HEK293 (cell line): ENCODE results near the gene SSR1.

ENCODE experiments used
- GFI1B ChIP-seq: fragments of 450-650 bp; formaldehyde crosslinking; IDR thresholded peaks from 2 replicates; pipeline ENCODE4 v1.5.1; 2016; ENCODE audit warnings: missing biosample characterization, missing genetic modification characterization
- GLIS2 ChIP-seq: fragments of 450-650 bp; formaldehyde crosslinking; IDR thresholded peaks from 2 replicates; pipeline ENCODE4 v1.5.1; 2016; ENCODE audit warnings: missing biosample characterization, missing genetic modification characterization
- OSR2 ChIP-seq: fragments of 450-650 bp; formaldehyde crosslinking; IDR thresholded peaks from 2 replicates; pipeline ENCODE4 v1.5.1; 2016; ENCODE audit warnings: missing biosample characterization, missing genetic modification characterization
- SCRT1 ChIP-seq: fragments of 450-650 bp; formaldehyde crosslinking; IDR thresholded peaks from 2 replicates; pipeline ENCODE4 v1.5.1; 2016; ENCODE audit warnings: missing biosample characterization, missing genetic modification characterization, borderline replicate concordance
- SCRT2 ChIP-seq: fragments of 450-650 bp; formaldehyde crosslinking; IDR thresholded peaks from 2 replicates; pipeline ENCODE4 v1.5.1; 2016; ENCODE audit warnings: missing biosample characterization, missing genetic modification characterization
- SP2 ChIP-seq: fragments of 450-650 bp; formaldehyde crosslinking; IDR thresholded peaks from 2 replicates; pipeline ENCODE4 v1.5.1; 2016; ENCODE audit warnings: missing biosample characterization, missing genetic modification characterization
- ZBTB48 ChIP-seq: fragments of 450-650 bp; formaldehyde crosslinking; IDR thresholded peaks from 2 replicates; pipeline ENCODE4 v1.5.1; 2016; ENCODE audit warnings: missing biosample characterization, missing genetic modification characterization
- ZBTB7A ChIP-seq: fragments of 450-650 bp; formaldehyde crosslinking; IDR thresholded peaks from 2 replicates; pipeline ENCODE4 v1.5.1; 2016; ENCODE audit warnings: low read depth, missing biosample characterization, missing genetic modification characterization
- ZBTB8A ChIP-seq: fragments of 450-650 bp; formaldehyde crosslinking; IDR thresholded peaks from 2 replicates; pipeline ENCODE4 v1.5.1; 2016; ENCODE audit warnings: missing biosample characterization, missing genetic modification characterization
- ZNF112 ChIP-seq: fragments of 450-650 bp; formaldehyde crosslinking; IDR thresholded peaks from 2 replicates; pipeline ENCODE4 v1.5.0; 2017; ENCODE audit warnings: missing biosample characterization, missing genetic modification characterization
- ZNF175 ChIP-seq: fragments of 450-650 bp; formaldehyde crosslinking; IDR thresholded peaks from 2 replicates; pipeline ENCODE4 v1.5.1; 2016; ENCODE audit warnings: missing biosample characterization, missing genetic modification characterization
- ZNF184 ChIP-seq: fragments of 450-650 bp; IDR thresholded peaks from 2 replicates; pipeline ENCODE4 v1.5.1; 2018; ENCODE audit warnings: missing biosample characterization, mild to moderate bottlenecking, missing genetic modification characterization
- ZNF248 ChIP-seq: fragments of 450-650 bp; formaldehyde crosslinking; IDR thresholded peaks from 2 replicates; pipeline ENCODE4 v1.5.1; 2017; ENCODE audit warnings: missing biosample characterization, missing genetic modification characterization
- ZNF394 ChIP-seq: fragments of 450-650 bp; formaldehyde crosslinking; IDR thresholded peaks from 2 replicates; pipeline ENCODE4 v1.5.1; 2016; ENCODE audit warnings: missing biosample characterization, missing genetic modification characterization, mild to moderate bottlenecking, moderate library complexity, borderline replicate concordance
- ZNF473 ChIP-seq: fragments of 450-650 bp; formaldehyde crosslinking; IDR thresholded peaks from 2 replicates; pipeline ENCODE4 v1.5.1; 2017; ENCODE audit warnings: missing biosample characterization, missing genetic modification characterization
- ZNF561 ChIP-seq: fragments of 450-650 bp; IDR thresholded peaks from 2 replicates; pipeline ENCODE4 v1.5.1; 2018; ENCODE audit warnings: missing biosample characterization, missing genetic modification characterization, borderline replicate concordance
- ZNF600 ChIP-seq: fragments of 450-650 bp; formaldehyde crosslinking; IDR thresholded peaks from 2 replicates; pipeline ENCODE4 v1.5.1; 2016; ENCODE audit warnings: missing biosample characterization, missing genetic modification characterization
- ZNF626 ChIP-seq: fragments of 450-650 bp; sonication (Bioruptor Pico); formaldehyde crosslinking; IDR thresholded peaks from 2 replicates; pipeline ENCODE4 v1.5.1; 2018; ENCODE audit warnings: missing biosample characterization, missing genetic modification characterization, inconsistent platforms
- ZNF629 ChIP-seq: fragments of 450-650 bp; formaldehyde crosslinking; IDR thresholded peaks from 2 replicates; pipeline ENCODE4 v1.5.1; 2017; ENCODE audit warnings: missing biosample characterization, missing genetic modification characterization
- ZNF776 ChIP-seq: fragments of 450-650 bp; formaldehyde crosslinking; IDR thresholded peaks from 2 replicates; pipeline ENCODE4 v1.5.0; 2017; ENCODE audit warnings: missing biosample characterization, missing genetic modification characterization, borderline replicate concordance
- ZNF830 ChIP-seq: fragments of 450-650 bp; IDR thresholded peaks from 2 replicates; pipeline ENCODE4 v1.5.0; 2018; ENCODE audit warnings: missing biosample characterization, missing genetic modification characterization, low read depth, mild to moderate bottlenecking, moderate library complexity
- TF ChIP-seq, protein P1 (sequence below): fragments of 450-650 bp; formaldehyde crosslinking; IDR thresholded peaks from 2 replicates; pipeline ENCODE4 v1.5.1; 2016; ENCODE audit warnings: missing biosample characterization, missing genetic modification characterization
- TF ChIP-seq, protein P2 (sequence below): fragments of 450-650 bp; formaldehyde crosslinking; IDR thresholded peaks from 2 replicates; pipeline ENCODE4 v1.5.1; 2016; ENCODE audit warnings: missing biosample characterization, missing genetic modification characterization
- TF ChIP-seq, protein P3 (sequence below): fragments of 450-650 bp; formaldehyde crosslinking; optimal IDR thresholded peaks from 2 replicates; pipeline ENCODE3; 2016; ENCODE audit warnings: missing biosample characterization, mild to moderate bottlenecking, missing genetic modification characterization
- TF ChIP-seq, protein P4 (sequence below): fragments of 450-650 bp; formaldehyde crosslinking; IDR thresholded peaks from 2 replicates; pipeline ENCODE4; 2016; ENCODE audit warnings: missing biosample characterization, missing genetic modification characterization
- TF ChIP-seq, protein P5 (sequence below): fragments of 450-650 bp; formaldehyde crosslinking; IDR thresholded peaks from 2 replicates; pipeline ENCODE4 v1.5.1; 2017; ENCODE audit warnings: missing biosample characterization, missing genetic modification characterization
- TF ChIP-seq, protein P6 (sequence below): fragments of 450-650 bp; formaldehyde crosslinking; conservative IDR thresholded peaks from 2 replicates; pipeline ENCODE4 v1.5.1; 2016; ENCODE audit warnings: low read depth, missing biosample characterization, missing genetic modification characterization

Gene SSR1

DNA sequence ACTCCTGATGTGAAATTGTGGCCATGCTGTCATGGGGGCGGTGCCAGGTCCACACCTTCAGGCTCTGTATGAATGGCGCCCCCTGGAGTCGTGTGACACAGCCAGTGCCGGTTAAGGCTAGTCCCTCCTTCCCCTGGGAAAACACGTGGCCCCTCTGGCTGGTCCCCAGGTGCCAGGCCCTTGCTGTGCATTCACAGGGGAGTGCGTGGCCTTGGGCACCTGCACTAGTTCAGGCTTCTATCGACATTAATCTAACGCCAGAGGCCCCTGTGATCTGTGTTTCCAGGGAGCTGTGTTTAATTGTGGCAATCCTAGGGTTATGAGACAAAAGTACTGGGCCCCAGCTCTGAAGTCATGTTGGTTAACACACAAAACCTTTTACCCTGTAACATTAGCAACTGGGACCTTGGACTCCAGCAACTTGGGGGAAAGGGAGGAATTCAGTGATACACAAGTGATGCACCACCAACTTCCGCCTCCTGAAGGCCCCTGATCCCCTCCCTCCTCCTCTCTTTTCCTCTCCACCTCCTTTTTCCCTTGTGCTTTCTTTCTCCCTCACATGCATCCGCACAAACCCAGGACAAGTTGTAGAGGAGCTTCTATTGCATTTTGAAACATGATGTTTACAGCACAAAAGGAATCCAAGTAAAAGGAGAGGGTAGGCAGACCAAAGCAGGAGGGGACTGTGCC, 74.0 kb downstream of the SSR1 start (continued):
- TF ChIP-seq, protein P1, sequence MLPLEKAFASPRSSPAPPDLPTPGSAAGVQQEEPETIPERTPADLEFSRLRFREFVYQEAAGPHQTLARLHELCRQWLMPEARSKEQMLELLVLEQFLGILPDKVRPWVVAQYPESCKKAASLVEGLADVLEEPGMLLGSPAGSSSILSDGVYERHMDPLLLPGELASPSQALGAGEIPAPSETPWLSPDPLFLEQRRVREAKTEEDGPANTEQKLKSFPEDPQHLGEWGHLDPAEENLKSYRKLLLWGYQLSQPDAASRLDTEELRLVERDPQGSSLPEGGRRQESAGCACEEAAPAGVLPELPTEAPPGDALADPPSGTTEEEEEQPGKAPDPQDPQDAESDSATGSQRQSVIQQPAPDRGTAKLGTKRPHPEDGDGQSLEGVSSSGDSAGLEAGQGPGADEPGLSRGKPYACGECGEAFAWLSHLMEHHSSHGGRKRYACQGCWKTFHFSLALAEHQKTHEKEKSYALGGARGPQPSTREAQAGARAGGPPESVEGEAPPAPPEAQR (tag by site-specific recombination): no peak
- TF ChIP-seq ZNF626 (tag by site-specific recombination) (no peak), SCRT2 (tag by site-specific recombination) (no peak), ZNF394 (tag by site-specific recombination) (no peak), ZNF629 (tag by site-specific recombination) (no peak), SP2 (tag by site-specific recombination) (no peak), SCRT1 (tag by site-specific recombination) (no peak), ZNF184 (tag by site-specific recombination) (no peak), ZBTB48 (tag by site-specific recombination) (peak; percentile 64; the same call in 1 of the 2 replicates), ZNF830 (tag by site-specific recombination) (no peak), ZNF175 (tag by site-specific recombination) (no peak), ZNF561 (tag by site-specific recombination) (0 out of 2 replicates have a peak, but pooled peaks have one; percentile 34), ZNF776 (tag by site-specific recombination) (no peak), ZNF248 (no peak), ZNF600 (tag by site-specific recombination) (0 out of 2 replicates have a peak, but pooled peaks have one; percentile 47), ZBTB7A (tag by site-specific recombination) (no peak), GFI1B (tag by site-specific recombination) (no peak), ZNF473 (tag by site-specific recombination) (no peak), GLIS2 (tag by site-specific recombination) (no peak), ZNF112 (tag by site-specific recombination) (no peak), ZBTB8A (tag by site-specific recombination) (no peak), OSR2 (tag by site-specific recombination) (no peak)
- TF ChIP-seq, protein P2, sequence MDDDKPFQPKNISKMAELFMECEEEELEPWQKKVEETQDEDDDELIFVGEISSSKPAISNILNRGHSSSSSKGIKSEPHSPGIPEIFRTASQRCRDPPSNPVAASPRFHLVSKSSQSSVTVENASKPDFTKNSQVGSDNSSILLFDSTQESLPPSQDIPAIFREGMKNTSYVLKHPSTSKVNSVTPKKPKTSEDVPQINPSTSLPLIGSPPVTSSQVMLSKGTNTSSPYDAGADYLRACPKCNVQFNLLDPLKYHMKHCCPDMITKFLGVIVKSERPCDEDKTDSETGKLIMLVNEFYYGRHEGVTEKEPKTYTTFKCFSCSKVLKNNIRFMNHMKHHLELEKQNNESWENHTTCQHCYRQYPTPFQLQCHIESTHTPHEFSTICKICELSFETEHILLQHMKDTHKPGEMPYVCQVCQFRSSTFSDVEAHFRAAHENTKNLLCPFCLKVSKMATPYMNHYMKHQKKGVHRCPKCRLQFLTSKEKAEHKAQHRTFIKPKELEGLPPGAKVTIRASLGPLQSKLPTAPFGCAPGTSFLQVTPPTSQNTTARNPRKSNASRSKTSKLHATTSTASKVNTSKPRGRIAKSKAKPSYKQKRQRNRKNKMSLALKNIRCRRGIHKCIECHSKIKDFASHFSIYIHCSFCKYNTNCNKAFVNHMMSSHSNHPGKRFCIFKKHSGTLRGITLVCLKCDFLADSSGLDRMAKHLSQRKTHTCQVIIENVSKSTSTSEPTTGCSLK (tag by site-specific recombination): no peak
- TF ChIP-seq, protein P3, sequence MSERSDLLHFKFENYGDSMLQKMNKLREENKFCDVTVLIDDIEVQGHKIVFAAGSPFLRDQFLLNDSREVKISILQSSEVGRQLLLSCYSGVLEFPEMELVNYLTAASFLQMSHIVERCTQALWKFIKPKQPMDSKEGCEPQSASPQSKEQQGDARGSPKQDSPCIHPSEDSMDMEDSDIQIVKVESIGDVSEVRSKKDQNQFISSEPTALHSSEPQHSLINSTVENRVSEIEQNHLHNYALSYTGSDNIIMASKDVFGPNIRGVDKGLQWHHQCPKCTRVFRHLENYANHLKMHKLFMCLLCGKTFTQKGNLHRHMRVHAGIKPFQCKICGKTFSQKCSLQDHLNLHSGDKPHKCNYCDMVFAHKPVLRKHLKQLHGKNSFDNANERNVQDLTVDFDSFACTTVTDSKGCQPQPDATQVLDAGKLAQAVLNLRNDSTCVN (tag by site-specific recombination): no peak
- TF ChIP-seq, protein P4, sequence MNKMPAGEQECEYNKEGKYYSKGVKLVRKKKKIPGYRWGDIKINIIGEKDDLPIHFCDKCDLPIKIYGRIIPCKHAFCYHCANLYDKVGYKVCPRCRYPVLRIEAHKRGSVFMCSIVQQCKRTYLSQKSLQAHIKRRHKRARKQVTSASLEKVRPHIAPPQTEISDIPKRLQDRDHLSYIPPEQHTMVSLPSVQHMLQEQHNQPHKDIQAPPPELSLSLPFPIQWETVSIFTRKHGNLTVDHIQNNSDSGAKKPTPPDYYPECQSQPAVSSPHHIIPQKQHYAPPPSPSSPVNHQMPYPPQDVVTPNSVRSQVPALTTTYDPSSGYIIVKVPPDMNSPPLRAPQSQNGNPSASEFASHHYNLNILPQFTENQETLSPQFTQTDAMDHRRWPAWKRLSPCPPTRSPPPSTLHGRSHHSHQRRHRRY (tag by site-specific recombination): no peak
- TF ChIP-seq, protein P5, sequence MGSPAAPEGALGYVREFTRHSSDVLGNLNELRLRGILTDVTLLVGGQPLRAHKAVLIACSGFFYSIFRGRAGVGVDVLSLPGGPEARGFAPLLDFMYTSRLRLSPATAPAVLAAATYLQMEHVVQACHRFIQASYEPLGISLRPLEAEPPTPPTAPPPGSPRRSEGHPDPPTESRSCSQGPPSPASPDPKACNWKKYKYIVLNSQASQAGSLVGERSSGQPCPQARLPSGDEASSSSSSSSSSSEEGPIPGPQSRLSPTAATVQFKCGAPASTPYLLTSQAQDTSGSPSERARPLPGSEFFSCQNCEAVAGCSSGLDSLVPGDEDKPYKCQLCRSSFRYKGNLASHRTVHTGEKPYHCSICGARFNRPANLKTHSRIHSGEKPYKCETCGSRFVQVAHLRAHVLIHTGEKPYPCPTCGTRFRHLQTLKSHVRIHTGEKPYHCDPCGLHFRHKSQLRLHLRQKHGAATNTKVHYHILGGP (tag by site-specific recombination): no peak
- TF ChIP-seq, protein P6, sequence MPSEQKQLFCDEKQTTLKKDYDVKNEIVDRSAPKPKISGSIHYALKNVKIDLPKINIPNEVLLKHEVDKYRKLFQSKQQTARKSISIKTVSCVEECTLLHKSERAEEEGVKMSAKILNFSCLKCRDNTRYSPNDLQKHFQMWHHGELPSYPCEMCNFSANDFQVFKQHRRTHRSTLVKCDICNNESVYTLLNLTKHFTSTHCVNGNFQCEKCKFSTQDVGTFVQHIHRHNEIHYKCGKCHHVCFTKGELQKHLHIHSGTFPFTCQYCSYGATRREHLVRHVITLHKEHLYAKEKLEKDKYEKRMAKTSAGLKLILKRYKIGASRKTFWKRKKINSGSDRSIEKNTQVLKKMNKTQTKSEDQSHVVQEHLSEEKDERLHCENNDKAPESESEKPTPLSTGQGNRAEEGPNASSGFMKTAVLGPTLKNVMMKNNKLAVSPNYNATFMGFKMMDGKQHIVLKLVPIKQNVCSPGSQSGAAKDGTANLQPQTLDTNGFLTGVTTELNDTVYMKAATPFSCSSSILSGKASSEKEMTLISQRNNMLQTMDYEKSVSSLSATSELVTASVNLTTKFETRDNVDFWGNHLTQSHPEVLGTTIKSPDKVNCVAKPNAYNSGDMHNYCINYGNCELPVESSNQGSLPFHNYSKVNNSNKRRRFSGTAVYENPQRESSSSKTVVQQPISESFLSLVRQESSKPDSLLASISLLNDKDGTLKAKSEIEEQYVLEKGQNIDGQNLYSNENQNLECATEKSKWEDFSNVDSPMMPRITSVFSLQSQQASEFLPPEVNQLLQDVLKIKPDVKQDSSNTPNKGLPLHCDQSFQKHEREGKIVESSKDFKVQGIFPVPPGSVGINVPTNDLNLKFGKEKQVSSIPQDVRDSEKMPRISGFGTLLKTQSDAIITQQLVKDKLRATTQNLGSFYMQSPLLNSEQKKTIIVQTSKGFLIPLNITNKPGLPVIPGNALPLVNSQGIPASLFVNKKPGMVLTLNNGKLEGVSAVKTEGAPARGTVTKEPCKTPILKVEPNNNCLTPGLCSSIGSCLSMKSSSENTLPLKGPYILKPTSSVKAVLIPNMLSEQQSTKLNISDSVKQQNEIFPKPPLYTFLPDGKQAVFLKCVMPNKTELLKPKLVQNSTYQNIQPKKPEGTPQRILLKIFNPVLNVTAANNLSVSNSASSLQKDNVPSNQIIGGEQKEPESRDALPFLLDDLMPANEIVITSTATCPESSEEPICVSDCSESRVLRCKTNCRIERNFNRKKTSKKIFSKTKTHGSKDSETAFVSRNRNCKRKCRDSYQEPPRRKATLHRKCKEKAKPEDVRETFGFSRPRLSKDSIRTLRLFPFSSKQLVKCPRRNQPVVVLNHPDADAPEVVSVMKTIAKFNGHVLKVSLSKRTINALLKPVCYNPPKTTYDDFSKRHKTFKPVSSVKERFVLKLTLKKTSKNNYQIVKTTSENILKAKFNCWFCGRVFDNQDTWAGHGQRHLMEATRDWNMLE (tag by site-specific recombination): no peak
